ENCODE data around the gene TRAPPC2L. TPM values are rescaled to one million over a fixed set of nuclear protein-coding genes. Genes with fewer than 3 reads are reported as not detected.

The TRAPPC2L gene
- total RNA-seq, 2 experiments from 2014 or later, result 27.6 to 44.9 TPM

- no peak for TF ChIP-seq CTCF (conservative IDR thresholded peaks at IDR 0.05; ENCODE audit: low read length)
- TF ChIP-seq EZH2phosphoT487 (IDR thresholded peaks at IDR 0.05; ENCODE audit: borderline replicate concordance, low read depth, low read length), result no peak
- Histone ChIP-seq H3K9me2 (ENCODE audit: insufficient read depth, low read length) (no peaks in the 10 kb centered on the region), H3K27ac (ENCODE audit: low read depth, low read length, poor library complexity, severe bottlenecking) (no peak overlapping the region), H3K9me3 (ENCODE audit: low read length) (no peaks in the 10 kb centered on the region), H3K4me1 (ENCODE audit: insufficient read depth, low read length, poor library complexity, severe bottlenecking) (no peaks in the 10 kb centered on the region), H2AFZ (ENCODE audit: low read length) (no peak overlapping the region), H4K20me1 (ENCODE audit: insufficient read depth, low read length) (no peaks in the 10 kb centered on the region), H3K36me3 (ENCODE audit: insufficient read depth, low read length) (no peaks in the 10 kb centered on the region), H3K4me2 (ENCODE audit: low read length) (no peak overlapping the region), H3K4me3 (ENCODE audit: low read depth, low read length, poor library complexity, severe bottlenecking) (no peak overlapping the region), H3K79me2 (ENCODE audit: insufficient read depth, low read depth, low read length) (no peaks in the 10 kb centered on the region)
- BruUV-seq (replicated peaks), result no TSS peak
- DNase-seq (ENCODE audit: low spot score), result no peak
- intact Hi-C loops (cut with micrococcal nuclease; ENCODE audit: unreplicated experiment), result no loop called here
- CTCF ChIA-PET (ENCODE audit: unreplicated experiment), result no interaction called here
- POLR2A ChIA-PET, result no interaction called here
Observed at GRCh38 chr16:88876942-88877526, 20.1 kb downstream of the TRAPPC2L start.

DNA sequence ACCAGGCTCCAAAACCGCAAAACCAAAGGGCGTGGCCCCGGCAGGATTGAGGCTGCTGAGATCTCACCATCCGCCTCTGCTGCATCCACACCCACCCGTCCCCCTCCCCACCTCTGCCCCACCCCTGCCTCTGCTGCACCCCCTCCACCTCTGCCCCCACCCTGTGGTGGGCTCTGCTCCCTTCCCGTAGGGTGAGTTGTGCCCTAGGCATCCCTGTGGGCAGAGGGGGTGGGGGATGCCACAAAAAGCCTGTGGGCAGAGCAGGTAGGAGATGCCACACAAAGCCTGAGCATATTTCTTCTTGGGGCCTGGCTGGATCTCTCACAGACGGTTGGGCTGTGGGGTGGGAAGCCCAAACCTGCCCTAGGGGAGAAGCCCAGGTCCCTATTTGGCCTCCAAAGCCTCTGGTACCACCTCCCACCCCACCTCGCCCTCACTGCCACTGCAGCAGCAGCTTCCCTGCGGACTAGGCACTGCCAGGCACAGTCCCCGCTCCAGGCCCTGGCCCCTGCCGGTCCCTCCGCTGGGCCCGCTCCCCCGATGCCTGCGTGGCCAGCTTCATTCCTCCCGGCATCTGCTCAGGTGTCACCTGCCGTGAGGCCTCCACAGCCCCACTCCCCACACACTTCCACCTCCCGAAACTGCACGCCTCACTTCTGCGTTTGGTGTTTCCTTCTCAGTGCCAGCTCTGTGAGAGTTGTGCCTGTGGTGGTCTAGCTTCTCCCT, 20.8 kb downstream of the TRAPPC2L start:
- BruUV-seq (replicated peaks), result no TSS peak
- ChIA-PET POLR2A (no interaction called here), CTCF (ENCODE audit: unreplicated experiment) (no interaction called here)
- Histone ChIP-seq H3K4me1 (ENCODE audit: insufficient read depth, low read length, poor library complexity, severe bottlenecking) (no peaks in the 10 kb centered on the region), H3K4me3 (ENCODE audit: low read depth, low read length, poor library complexity, severe bottlenecking) (no peak overlapping the region), H2AFZ (ENCODE audit: low read length) (no peak overlapping the region), H3K36me3 (ENCODE audit: insufficient read depth, low read length) (no peaks in the 10 kb centered on the region), H4K20me1 (ENCODE audit: insufficient read depth, low read length) (no peaks in the 10 kb centered on the region), H3K79me2 (ENCODE audit: insufficient read depth, low read depth, low read length) (no peaks in the 10 kb centered on the region), H3K27ac (ENCODE audit: low read depth, low read length, poor library complexity, severe bottlenecking) (no peak overlapping the region), H3K4me2 (ENCODE audit: low read length) (no peak overlapping the region), H3K9me2 (ENCODE audit: insufficient read depth, low read length) (no peaks in the 10 kb centered on the region), H3K9me3 (ENCODE audit: low read length) (no peaks in the 10 kb centered on the region)
- intact Hi-C loops (cut with micrococcal nuclease; ENCODE audit: unreplicated experiment), result no loop called here
- DNase-seq (ENCODE audit: low spot score), result no peak
- TF ChIP-seq CTCF (conservative IDR thresholded peaks at IDR 0.05; ENCODE audit: low read length) (no peak), EZH2phosphoT487 (IDR thresholded peaks at IDR 0.05; ENCODE audit: borderline replicate concordance, low read depth, low read length) (no peak)

- BruUV-seq (replicated peaks), result no TSS peak
Observed at GRCh38 chr16:88878356-88878755, 21.4 kb downstream of the TRAPPC2L start.

More at GRCh38 chr16:88878356-88878755, 21.4 kb downstream of the TRAPPC2L start:
- no peaks in the 10 kb centered on the region for H3K79me2 ChIP-seq (ENCODE audit: insufficient read depth, low read depth, low read length)
- ChIA-PET CTCF (ENCODE audit: unreplicated experiment) (no interaction called here), POLR2A (no interaction called here)
- H2AFZ ChIP-seq (ENCODE audit: low read length), result no peak overlapping the region
- no peak for DNase-seq (ENCODE audit: low spot score)
- TF ChIP-seq EZH2phosphoT487 (IDR thresholded peaks at IDR 0.05; ENCODE audit: borderline replicate concordance, low read depth, low read length) (no peak), CTCF (conservative IDR thresholded peaks at IDR 0.05; ENCODE audit: low read length) (no peak)
- H3K27ac ChIP-seq (ENCODE audit: low read depth, low read length, poor library complexity, severe bottlenecking), result no peak overlapping the region
- H3K9me2 ChIP-seq (ENCODE audit: insufficient read depth, low read length), result no peaks in the 10 kb centered on the region
- intact Hi-C loops (cut with micrococcal nuclease; ENCODE audit: unreplicated experiment), result no loop called here
- H3K4me3 ChIP-seq (ENCODE audit: low read depth, low read length, poor library complexity, severe bottlenecking), result no peak overlapping the region
- no peaks in the 10 kb centered on the region for H3K36me3 ChIP-seq (ENCODE audit: insufficient read depth, low read length)
- H3K4me2 ChIP-seq (ENCODE audit: low read length), result no peak overlapping the region
- no peaks in the 10 kb centered on the region for H4K20me1 ChIP-seq (ENCODE audit: insufficient read depth, low read length)
- H3K9me3 ChIP-seq (ENCODE audit: low read length), result no peaks in the 10 kb centered on the region
- H3K4me1 ChIP-seq (ENCODE audit: insufficient read depth, low read length, poor library complexity, severe bottlenecking), result no peaks in the 10 kb centered on the region
